GM12872 (cell line): Measurements from ENCODE around the gene MCAM.
A peak's percentile ranks its signal among the peaks of the same experiment; 100 is the strongest.

ENCODE experiments used
- TF ChIP-seq, protein P1 (sequence below): IDR thresholded peaks from 3 replicates; pipeline ENCODE4 v1.5.1; 2011; ENCODE audit warnings: low read depth, mild to moderate bottlenecking, low read length, moderate library complexity; ENCODE audit not compliant: insufficient read depth

The MCAM gene

DNA sequence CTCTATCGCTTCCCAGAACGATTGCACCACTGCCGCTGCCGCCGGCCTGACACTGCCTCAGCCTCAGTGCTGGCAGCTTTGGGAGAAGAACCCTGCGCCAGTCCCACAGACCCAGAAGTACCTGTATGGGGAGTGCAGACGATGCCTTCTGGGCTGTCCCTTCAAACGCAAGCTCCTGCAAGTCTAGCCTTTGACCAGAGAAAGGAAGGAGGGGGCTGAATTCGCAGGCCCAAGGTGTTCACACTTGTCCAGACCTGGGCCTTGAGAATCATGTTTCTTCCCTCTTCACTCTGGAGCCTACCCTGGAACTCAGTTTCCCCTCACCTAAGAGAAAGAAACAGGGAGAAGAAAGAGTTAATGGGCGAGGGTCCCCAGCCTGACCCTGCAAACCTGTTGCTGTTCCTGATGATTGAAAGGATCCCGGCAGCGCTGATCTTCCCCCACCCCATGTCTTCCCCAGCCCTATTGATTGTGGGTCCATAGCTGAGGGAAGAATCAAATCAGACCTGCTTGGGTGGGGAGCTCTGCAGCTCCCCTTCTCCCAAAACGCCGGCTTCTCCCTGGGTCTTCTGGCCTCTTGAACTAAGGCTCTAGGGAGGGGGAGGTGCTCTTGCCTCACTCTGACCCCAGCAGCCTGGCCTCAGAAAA is 786 bp upstream of the MCAM start:
- TF ChIP-seq, protein P1, sequence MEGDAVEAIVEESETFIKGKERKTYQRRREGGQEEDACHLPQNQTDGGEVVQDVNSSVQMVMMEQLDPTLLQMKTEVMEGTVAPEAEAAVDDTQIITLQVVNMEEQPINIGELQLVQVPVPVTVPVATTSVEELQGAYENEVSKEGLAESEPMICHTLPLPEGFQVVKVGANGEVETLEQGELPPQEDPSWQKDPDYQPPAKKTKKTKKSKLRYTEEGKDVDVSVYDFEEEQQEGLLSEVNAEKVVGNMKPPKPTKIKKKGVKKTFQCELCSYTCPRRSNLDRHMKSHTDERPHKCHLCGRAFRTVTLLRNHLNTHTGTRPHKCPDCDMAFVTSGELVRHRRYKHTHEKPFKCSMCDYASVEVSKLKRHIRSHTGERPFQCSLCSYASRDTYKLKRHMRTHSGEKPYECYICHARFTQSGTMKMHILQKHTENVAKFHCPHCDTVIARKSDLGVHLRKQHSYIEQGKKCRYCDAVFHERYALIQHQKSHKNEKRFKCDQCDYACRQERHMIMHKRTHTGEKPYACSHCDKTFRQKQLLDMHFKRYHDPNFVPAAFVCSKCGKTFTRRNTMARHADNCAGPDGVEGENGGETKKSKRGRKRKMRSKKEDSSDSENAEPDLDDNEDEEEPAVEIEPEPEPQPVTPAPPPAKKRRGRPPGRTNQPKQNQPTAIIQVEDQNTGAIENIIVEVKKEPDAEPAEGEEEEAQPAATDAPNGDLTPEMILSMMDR: no peak

DNA sequence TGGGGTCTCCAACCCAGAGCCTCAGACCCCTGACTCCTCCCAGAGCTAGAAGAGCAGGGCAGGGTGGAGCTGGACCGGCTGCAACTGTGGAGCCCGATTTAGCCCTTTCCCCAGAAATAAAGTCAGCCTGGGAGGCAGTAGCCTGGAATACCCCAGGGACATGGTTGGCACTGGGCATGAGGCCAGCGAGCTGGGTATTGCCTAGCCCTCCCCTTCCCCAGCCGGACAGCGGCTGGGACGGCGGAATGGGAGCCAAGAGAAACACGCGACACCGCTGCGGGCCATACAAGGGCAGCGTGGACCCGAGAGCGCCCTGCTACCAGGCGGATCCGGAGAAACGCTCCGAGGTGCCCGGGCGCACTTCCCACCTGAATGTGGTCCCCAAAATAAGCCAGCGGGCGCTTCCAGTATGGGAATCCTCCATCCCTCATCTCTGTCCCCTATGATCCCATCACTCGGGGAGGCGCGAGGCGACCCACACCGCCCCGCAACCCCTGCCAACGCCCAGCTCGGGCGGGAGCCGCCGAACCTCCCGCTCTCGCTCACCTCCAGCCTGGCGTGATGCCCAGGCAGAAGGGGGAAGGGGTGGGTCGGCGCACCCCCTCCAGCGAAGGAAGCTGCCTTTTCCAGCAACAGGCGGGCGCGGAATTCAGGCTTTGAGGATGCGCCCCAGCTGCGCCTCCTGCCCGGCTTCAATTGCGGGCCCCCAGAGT is 758 bp downstream of the MCAM start:
- TF ChIP-seq, protein P1: no peak

DNA sequence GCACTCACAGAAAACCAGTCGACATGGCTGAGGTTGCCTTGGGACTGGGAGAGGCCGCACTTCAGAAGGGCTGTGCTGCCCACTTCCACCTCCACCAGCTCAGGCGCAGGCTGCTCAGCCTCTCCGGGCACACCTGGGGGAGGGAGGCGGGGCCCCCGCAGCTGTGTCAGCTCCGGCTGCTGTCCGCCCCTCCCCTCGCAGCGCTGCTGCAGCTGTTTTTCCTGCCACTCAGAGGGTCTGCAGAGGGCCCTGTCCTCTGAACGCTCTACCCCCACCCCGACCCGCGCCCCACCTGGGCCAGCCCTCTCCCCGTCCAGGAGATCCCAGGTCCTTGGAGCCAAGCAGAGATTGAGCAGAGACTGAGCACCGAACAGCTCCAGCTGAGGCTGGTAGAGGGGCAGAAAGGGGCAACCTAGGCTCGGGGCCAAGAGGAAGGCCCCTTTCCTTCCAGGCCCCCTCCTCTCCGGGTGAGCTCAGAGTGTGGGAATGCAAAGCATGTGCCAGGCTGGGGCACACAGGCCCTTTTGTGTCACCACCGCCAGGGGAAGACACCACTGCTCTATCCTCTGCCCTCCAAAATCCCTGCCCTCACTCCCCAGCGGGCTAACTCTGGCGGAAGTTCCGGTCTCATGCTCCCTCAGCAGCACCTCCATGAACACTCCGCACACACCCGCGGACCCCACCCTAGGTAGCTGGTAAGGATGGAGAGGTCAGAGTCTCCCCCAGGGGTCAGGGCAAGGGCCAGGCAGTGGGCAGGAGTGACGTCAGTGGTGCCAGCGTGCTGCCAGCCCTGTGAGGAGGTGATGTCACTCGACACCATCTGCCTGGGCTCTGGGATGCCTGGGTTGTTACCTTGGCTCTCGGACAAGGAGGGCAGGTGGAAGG is 1.6 kb downstream of the MCAM start:
- TF ChIP-seq, protein P1: peak; percentile 35; the same call in 1 of the 3 replicates

DNA sequence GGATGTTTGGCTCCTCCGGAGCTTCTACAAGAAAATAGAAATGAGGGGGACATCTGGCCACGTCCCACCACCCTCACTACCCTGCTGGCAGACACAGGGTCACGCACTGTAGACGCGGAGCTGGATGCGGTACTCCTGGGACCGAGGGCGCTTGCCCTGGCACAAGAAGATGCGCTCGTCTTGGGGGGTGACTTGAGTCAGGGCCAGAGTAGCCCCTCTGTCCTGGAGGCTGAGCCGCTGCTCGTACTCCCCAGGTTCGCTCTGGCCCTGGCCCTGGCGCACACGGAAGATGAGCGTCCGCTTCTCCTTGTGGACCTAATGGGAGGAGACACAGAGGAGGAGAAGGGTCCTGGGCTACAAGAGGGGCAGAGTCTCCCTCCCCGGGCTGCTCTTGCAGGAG is 2.2 kb downstream of the MCAM start:
- TF ChIP-seq, protein P1: no peak

DNA sequence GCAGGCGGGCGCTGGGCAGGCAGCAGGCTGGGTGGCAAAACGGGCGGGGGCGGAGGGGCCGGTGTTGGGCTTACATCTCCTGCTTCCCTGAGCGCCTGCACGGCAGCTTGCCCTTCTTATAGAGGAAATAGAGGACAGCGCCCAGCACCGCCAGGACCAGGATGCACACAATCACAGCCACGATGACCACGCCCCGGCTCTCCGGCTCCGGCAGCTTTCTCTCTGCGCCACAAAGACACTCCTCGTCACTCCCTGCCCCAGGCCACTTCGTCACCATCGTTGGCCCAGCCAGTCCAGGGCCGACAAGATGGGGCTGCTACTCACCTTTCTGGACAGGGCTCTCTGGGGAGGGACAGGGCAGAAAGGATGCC is 6.3 kb downstream of the MCAM start:
- TF ChIP-seq, protein P1: no peak

DNA sequence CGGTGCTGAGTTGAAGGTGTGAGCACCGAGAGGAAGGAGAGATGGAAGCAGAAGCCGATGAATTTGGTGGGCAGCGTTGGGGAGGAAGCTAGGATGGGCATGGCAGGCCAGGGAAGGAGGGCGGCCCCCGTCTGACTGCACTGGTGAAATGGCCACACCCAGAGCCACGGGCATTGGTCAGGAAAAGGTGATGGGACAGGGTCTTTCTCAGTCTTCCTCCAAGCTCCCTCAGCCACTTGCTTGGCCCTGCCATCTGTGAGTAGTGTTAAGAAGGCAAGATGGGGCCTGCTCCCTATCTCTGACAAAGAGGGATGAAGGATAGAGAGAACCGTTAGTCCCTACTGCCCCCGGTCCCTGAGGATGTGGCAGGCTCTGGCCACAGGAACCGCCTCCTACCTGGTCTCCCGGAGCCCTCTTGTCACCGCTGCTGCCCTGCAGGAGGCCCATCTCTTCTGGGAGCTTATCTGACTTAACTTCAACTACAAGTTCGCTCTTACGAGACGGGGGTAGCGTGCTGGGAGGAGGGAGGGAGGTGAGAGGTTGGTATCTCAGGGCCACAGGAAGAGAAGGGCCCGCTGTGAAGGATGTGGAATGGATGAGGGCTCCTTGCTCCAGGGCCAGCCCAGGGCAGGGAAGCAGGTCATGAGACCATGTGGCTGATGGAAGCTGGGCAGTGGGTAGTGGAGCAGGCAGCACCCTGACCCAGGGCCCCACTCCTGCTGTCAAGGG is 6.8 kb downstream of the MCAM start:
- TF ChIP-seq, protein P1: no peak
